Small intestine (tissue), 7 donors: ENCODE results near the gene ABL1. TPM values are rescaled to one million over a fixed set of nuclear protein-coding genes. Genes with fewer than 3 reads are reported as not detected.

Experiments
- DNase-seq, 2 donors: peaks; one replicate each; pipeline versions ENCODE4 v3.0.0 to v3.0.0-alpha.2; 2013
- FAIRE-seq: peaks from 2 replicates; lab custom pipeline; 2012; peaks lifted over from hg19 to GRCh38; lab: Jason Lieb, UNC
- H3K27ac ChIP-seq, 3 donors: one replicate each; pipeline ENCODE4 v1.5.1; 2013; ENCODE audit warnings: low read length in 2 of 3, mild to moderate bottlenecking in 2 of 3, control low read depth in 1 of 3, inconsistent platforms in 1 of 3, low read depth in 1 of 3, moderate library complexity in 1 of 3
- H3K27me3 ChIP-seq, 3 donors: one replicate each; pipeline ENCODE4 v1.6.1; 2013; ENCODE audit warnings: low read length in 3 of 3, inconsistent platforms in 1 of 3; ENCODE audit not compliant: control insufficient read depth in 3 of 3, insufficient read depth in 3 of 3
- H3K36me3 ChIP-seq, 3 donors: one replicate each; pipeline ENCODE4 v1.6.1; 2013; ENCODE audit warnings: low read length in 3 of 3, inconsistent platforms in 1 of 3, low read depth in 1 of 3, mild to moderate bottlenecking in 1 of 3, moderate library complexity in 1 of 3; ENCODE audit not compliant: control insufficient read depth in 3 of 3, insufficient read depth in 2 of 3
- H3K4me1 ChIP-seq, 3 donors: one replicate each; pipeline ENCODE4 v1.6.1; 2013; ENCODE audit warnings: low read length in 2 of 3, inconsistent platforms in 1 of 3, low read depth in 1 of 3, mild to moderate bottlenecking in 1 of 3, moderate library complexity in 1 of 3; ENCODE audit not compliant: control insufficient read depth in 3 of 3, insufficient read depth in 2 of 3
- H3K4me3 ChIP-seq, 3 donors: one replicate each; pipeline ENCODE4 v1.5.1; 2013; ENCODE audit warnings: low read length in 3 of 3, control low read depth in 1 of 3, inconsistent platforms in 1 of 3, low read depth in 1 of 3, mild to moderate bottlenecking in 1 of 3, moderate library complexity in 1 of 3
- H3K9me3 ChIP-seq, 2 donors: one replicate each; pipeline ENCODE4 v1.6.1; 2013; ENCODE audit warnings: low read depth in 1 of 2, low read length in 1 of 2; ENCODE audit not compliant: control insufficient read depth in 2 of 2, insufficient read depth in 1 of 2
- WGBS, 3 donors: extraction: QIAGEN DNeasy Blood & Tissue Kit; methylation state at CpG; one replicate each; pipeline ENCODE4 v1.1.7; 2013; 5-methylcytosine and 5-hydroxymethylcytosine counted together
- polyA plus RNA-seq, 4 donors: library from polyadenylated mRNA; stranded (reverse) in 3 of 4; unstranded in 1 of 4; fragments of 200-250 nt in 3 of 4; fragments of 120-200 nt in 1 of 4; gene quantifications; one replicate each; pipeline versions ENCODE4 v1.2.1 to v1.2.3, GENCODE V29; 2013
- donor health status: healthy with polysubstance abuse.
- donor health status: control.
- donor health status: control.
- donor health status: Bipolar disorder and iron deficiency.
- donor health status: healthy.

ABL1 gene
- polyA plus RNA-seq, 4 donors = 8.7 to 58.1 (median 28.1) TPM

DNA sequence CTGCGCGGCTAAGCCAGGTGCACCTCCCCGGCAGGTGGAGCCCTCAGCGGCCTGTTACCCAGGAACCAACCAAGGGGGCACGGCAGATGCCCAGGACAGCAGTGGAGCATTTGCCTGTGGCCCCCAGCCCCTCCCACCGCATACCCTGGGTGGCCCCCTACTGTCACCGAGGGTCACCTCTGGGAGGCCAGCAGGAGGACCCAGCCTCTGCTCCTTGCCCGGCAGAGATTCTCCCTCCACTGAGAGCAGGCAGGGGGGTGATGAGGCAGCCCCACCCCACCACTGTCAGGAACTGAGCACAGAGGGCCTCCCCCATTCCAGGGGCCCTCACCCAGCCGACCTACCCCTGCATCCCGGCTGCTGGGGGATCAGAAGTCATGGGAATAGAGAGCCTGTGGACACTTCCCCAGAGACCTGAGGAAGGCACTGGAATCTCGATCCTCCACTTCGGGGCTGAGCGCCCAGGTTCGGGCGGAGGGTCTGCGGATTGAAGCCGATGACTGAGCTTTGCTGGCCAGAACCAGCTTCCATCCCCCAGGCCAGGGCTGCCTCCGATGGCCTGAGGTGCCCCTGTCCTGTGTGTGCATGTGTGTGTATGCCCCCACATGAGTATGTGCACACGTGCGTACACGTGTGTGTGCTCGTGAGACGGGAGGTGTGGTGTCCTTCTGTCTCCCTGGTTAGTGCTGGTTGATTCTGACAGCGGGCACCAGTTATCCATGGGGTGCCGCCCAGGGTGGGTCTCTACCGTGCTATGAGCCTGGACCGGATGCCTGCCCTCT is 61.4 kb downstream of the ABL1 start, which contains the start of gene QRFP:
TSS of gene QRFP (minus strand) at position 580 of the 782 bp plus-strand sequence. CDS start 2,974 bp downstream, outside the sequence.
- Histone ChIP-seq H3K27me3 (peaks cover 0 to 13% (median 0%) of the 10 kb centered on the region in 3 donors), H3K27ac (no peak within 1 kb of the TSS), H3K9me3 (no peaks in the 10 kb centered on the region), H3K4me3 (no peak within 1 kb of the TSS), H3K4me1 (no peaks in the 10 kb centered on the region), H3K36me3 (peaks cover 4 to 34% (median 7%) of the 10 kb centered on the region in 3 donors)
- FAIRE-seq (no peak), DNase-seq (peak in 1 of 2 donors; percentile 19)
- WGBS, 3 donors = 27 to 67% (median 45%) methylated on average over 20 to 27 of the region's 27 CpGs

DNA sequence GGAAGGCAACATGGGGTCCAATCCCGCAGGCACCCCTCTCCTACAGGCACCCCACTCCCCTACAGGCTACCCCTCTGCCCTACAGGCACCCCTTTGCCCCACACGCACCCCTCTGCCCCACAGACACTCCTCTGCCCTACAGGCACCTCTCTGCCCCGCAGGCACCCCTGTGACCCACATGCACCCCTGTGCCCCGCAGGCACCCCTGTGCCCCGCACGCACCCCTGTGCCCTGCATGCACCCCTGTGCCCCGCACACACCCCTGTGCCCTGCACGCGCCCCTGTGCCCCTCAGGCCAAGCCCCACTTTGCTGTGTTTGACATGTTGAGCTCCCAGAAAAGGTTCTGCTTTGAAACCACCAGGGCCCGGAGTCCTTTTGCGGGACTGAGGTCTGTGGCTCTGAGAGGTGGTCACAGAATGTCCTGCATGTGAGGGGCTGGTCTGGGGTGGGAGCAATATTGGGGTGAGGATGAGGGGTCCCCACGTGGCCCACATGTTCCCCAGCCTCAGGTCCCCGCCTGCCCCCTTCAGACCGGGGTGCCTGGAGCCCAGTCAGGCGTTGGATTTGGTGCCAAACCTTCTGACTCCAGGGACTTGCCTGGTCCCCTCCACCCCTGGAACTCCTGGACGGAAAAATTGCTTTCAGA is 62.2 kb downstream of the ABL1 start:
- peaks cover 0 to 13% (median 0%) of the 10 kb centered on the region in 3 donors for H3K27me3 ChIP-seq
- DNase-seq (no peak), FAIRE-seq (no peak)
- no peak overlapping the region for H3K27ac ChIP-seq
- no peak overlapping the region for H3K4me3 ChIP-seq
- H3K4me1 ChIP-seq = no peaks in the 10 kb centered on the region
- WGBS, 3 donors = 56 to 75% (median 60%) methylated on average over 15 to 16 of the region's 16 CpGs
- H3K36me3 ChIP-seq = peaks cover 2 to 26% (median 4%) of the 10 kb centered on the region in 3 donors
- no peaks in the 10 kb centered on the region for H3K9me3 ChIP-seq

DNA sequence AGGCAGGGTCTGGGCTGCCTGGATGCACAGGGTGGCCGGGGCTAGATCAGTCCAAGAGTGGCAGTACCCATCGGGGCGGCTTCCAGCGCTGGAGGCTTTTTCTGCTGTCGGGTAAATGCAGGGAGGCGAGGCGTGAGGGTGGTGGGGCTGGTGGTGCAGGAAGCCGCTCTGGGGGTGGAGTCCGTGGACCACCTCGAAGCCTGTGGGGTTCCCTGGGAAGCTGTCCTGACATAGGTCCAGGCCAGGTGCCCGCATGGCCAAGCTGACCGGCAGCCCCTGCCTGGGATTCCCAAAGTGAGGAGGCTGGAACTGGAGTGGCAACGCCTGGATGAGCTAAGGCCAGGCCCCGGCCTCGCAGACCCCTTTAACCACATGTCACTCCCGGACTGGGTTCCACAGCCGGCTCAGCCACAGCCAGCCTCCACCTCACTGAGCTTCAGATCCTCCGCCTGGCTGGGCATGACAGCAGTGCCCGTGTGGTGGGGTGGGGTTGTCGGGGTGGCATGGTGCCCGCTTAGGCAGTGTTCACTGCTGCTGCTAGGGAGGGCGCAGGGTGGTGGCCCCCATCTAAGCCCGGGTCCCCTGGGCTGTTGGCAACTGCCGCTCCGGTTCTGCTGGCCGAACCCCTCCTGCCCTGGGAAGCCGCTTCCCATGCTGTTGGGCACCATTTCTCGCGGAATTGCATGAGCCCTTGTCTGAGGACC is 62.9 kb downstream of the ABL1 start:
- Histone ChIP-seq H3K4me1 (no peaks in the 10 kb centered on the region), H3K36me3 (peaks cover 0 to 18% (median 0%) of the 10 kb centered on the region in 3 donors), H3K9me3 (no peaks in the 10 kb centered on the region), H3K27ac (peak overlapping the region in 1 of 3 donors; percentile 8), H3K4me3 (no peak overlapping the region), H3K27me3 (peaks cover 0 to 13% (median 0%) of the 10 kb centered on the region in 3 donors)
- FAIRE-seq = no peak
- DNase-seq = peak in 1 of 2 donors; percentile 19
- 19 to 67% (median 45%) methylated on average over 28 to 29 of the region's 29 CpGs for WGBS, 3 donors

DNA sequence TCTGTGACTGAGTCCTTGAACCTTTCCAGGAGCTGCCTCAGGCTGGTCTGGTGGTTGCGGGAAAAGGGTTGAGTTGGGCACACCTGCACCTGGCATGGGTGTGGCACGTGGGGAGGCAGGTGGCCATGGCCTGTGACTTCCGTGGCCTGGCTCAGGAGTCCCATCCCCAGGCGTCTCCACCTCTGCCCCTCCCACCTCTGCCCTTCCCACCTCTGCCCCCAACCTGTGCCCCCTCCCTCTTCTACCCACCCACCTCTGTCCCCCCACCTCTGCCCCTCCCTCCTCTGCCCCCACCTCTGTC is 63.4 kb downstream of the ABL1 start:
- Histone ChIP-seq H3K4me1 (no peaks in the 10 kb centered on the region), H3K4me3 (no peak overlapping the region), H3K27me3 (peaks cover 0 to 13% (median 0%) of the 10 kb centered on the region in 3 donors), H3K36me3 (peaks cover 0 to 13% (median 0%) of the 10 kb centered on the region in 3 donors), H3K9me3 (no peaks in the 10 kb centered on the region), H3K27ac (no peak overlapping the region)
- peak in 1 of 2 donors; percentile 43 for DNase-seq
- FAIRE-seq = no peak
- 15 to 40% (median 32%) methylated on average over 3 to 4 of the region's 4 CpGs for WGBS, 3 donors

DNA sequence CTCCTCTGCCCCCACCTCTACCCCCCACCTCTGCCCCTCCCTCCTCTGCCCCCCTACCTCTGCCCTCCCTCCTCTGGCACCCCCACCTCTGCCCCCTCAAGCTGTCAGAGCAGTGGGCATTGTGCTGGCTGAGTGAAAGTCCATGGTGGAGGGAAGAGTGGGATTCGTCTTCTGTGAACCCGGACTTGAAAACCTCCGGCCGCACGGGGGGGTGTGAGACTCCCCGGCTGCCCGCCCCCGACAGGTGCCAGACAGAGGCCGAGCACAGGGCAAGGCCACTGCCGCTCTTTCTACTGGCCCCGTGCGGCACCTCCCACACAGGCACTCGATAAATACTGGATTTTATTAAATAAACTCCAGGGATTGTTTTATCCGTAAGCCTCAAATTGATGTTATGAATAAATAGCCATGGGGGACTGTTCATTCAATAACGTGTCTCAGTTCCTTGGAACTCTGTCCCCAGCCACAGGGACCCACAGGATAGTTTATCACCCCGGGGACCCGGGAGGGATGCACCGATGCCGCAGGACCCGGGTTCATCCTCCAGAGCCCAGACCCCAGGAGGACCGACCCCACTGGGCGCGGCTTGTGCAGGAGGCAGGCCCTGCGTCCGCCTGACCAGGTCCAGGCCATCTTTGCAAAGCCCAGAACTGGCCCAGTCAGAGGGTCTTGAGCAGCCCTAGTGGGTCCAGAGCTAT is 64.1 kb downstream of the ABL1 start:
- Histone ChIP-seq H3K27ac (no peak overlapping the region), H3K4me3 (no peak overlapping the region), H3K27me3 (peaks cover 0 to 13% (median 0%) of the 10 kb centered on the region in 3 donors), H3K9me3 (no peaks in the 10 kb centered on the region), H3K4me1 (no peaks in the 10 kb centered on the region), H3K36me3 (peaks cover 0 to 8% (median 0%) of the 10 kb centered on the region in 3 donors)
- FAIRE-seq = no peak
- WGBS, 3 donors = 33 to 57% (median 55%) methylated on average over 25 of the region's 25 CpGs
- peak in 1 of 2 donors; percentile 17 for DNase-seq

DNA sequence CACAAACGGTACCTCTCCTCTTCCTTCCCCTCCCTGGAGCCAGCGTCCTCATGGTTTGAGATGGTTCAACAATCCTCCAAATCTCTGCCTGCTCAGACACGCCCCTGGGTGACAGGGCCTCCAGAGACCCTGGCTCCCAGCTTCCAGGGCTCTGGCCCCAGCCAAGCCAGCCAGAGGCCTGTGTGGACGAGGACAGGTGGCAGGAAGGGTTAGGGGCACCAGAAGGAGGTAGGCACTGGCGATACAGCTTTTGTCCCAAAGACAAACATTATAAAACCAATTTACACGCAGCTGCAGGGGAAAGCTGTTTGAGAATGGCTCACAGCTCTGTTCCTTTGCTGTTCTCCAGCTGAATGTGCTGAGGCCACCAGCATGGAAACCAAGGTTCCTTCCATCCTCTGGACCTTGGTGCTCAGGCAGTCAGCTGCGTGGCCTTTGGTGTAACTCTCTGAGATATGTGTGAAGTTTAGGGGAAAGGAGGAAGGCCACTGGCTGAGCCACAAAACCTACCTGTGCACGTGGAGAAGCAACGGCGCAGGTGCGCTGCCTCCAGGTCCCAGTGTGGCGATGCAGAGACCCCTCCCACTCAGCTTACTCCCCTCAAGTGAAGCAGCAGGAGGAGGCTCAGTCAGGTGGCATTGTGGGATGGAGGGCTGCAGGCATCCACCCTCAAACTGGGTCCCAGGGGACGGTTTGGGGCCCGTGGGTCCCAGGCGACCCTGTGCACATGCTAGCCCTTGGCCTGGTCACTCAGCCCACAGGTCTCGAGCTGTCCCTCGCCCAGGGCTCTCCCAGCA is 65.8 kb downstream of the ABL1 start:
- no peak overlapping the region for H3K4me3 ChIP-seq
- H3K36me3 ChIP-seq = no peaks in the 10 kb centered on the region
- H3K9me3 ChIP-seq = no peaks in the 10 kb centered on the region
- H3K27ac ChIP-seq = no peak overlapping the region
- H3K27me3 ChIP-seq = peaks cover 0 to 13% (median 3%) of the 10 kb centered on the region in 3 donors
- 38 to 64% (median 62%) methylated on average over 17 of the region's 17 CpGs for WGBS, 3 donors
- no peaks in the 10 kb centered on the region for H3K4me1 ChIP-seq
- no peak for FAIRE-seq
- DNase-seq = no peak

DNA sequence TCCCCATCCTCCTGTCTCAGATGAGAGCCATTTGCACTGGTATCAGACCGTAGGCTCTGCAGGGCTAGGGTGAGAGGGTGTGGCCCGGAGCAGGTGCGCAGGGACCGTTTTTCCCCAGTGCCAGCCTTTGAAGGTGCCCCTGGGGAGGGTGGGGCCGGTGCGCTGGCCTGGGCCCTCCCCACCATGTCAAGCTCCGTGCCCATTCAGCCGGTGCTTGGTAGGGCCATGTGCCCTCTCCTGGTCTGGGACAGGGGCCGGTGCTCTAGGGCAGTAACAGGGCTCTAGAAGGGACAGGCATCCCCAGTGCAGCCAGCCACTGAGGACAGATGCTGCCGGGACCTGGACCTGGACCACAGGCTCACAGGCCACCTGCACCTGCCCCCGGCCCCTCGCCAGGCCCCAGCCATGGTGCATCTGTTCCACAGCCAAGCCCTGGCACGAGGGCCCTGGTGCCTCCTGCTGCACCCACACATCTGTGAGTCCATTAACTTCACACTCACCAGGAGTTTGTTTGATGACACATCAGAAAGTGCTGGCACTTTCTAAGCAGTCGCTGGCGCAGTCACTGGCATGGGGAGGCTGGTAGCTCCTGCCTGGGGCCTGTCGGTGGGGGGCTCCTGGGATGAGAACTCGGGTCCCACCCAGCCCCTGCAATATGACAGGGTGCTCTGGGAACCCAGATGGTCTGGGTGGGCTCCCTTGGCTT is 66.6 kb downstream of the ABL1 start:
- no peaks in the 10 kb centered on the region for H3K9me3 ChIP-seq
- DNase-seq (no peak), FAIRE-seq (no peak)
- no peaks in the 10 kb centered on the region for H3K4me1 ChIP-seq
- no peak overlapping the region for H3K4me3 ChIP-seq
- no peak overlapping the region for H3K27ac ChIP-seq
- WGBS, 3 donors = 20 to 61% (median 39%) methylated on average over 17 of the region's 17 CpGs
- H3K27me3 ChIP-seq = peaks cover 0 to 13% (median 3%) of the 10 kb centered on the region in 3 donors
- H3K36me3 ChIP-seq = no peaks in the 10 kb centered on the region
